B cell (primary cell): Measurements from ENCODE around the gene NME3. TPM values are rescaled to one million over a fixed set of nuclear protein-coding genes. Genes with fewer than 3 reads are reported as not detected.

Experiments
- ATAC-seq: fragments of 200-7000 bp; cut with Tn5 transposase; one replicate; pipeline ENCODE4 v1.10.0; 2021; ENCODE audit warnings: low read depth, mild to moderate bottlenecking, moderate number of reproducible peaks, moderate library complexity
- CTCF ChIA-PET: fragments of 350-600 bp; sonication (Branson Sonifier 250); formaldehyde crosslinking; loops from one replicate; lab custom pipeline; 2021; ENCODE audit warnings: antibody characterized with exemption, inconsistent platforms; lab: Charles Lee
- POLR2A ChIA-PET: fragments of 350-600 bp; sonication (Branson Sonifier 250); formaldehyde crosslinking; loops from one replicate; lab custom pipeline; 2021; ENCODE audit warnings: antibody characterized with exemption; lab: Charles Lee
- DNase-seq: peaks from one replicate; pipeline ENCODE4 v3.0.0; 2013
- H2AFZ ChIP-seq: 2 replicates; pipeline ENCODE4 v1.6.1; 2012; ENCODE audit warnings: mild to moderate bottlenecking, low read depth, low read length; ENCODE audit not compliant: insufficient read depth, poor library complexity, severe bottlenecking
- H3K27ac ChIP-seq, 2 donors: 1 replicate in 1 of 2; 2 replicates in 1 of 2; pipeline ENCODE4 v1.5.1; 2012 to 2013; ENCODE audit warnings: low read length in 2 of 2, mild to moderate bottlenecking in 2 of 2, moderate library complexity in 1 of 2
- H3K27me3 ChIP-seq, 4 experiments: fragments of 200-600 bp in 1 of 4; sonication (generic) in 1 of 4; replicated peaks in 1 of 4; 1 replicate in 2 of 4; 2 replicates in 2 of 4; pipeline versions ENCODE4 v1.6.1 to v1.7.0; 2013 to 2016; ENCODE audit warnings: low read length in 3 of 4, mild to moderate bottlenecking in 2 of 4, mixed read lengths in 1 of 4, moderate library complexity in 1 of 4; ENCODE audit not compliant: insufficient read depth in 4 of 4, control insufficient read depth in 3 of 4; ENCODE audit errors: control extremely low read depth in 1 of 4
- H3K36me3 ChIP-seq, 2 experiments: replicated peaks in 1 of 2; 1 replicate in 1 of 2; 2 replicates in 1 of 2; pipeline versions ENCODE4 v1.6.1 to v1.7.1; 2013; ENCODE audit warnings: low read length in 1 of 2; ENCODE audit not compliant: insufficient read depth in 2 of 2, control insufficient read depth in 1 of 2; ENCODE audit errors: control extremely low read depth in 1 of 2, extremely low read depth in 1 of 2
- H3K4me1 ChIP-seq, 2 donors: fragments of 200-600 bp in 1 of 2; sonication (generic) in 1 of 2; 1 replicate in 1 of 2; 2 replicates in 1 of 2; pipeline versions ENCODE4 v1.5.1 to v1.6.1; 2013 to 2017; ENCODE audit warnings: low read length in 2 of 2; ENCODE audit not compliant: control insufficient read depth in 2 of 2, insufficient read depth in 2 of 2
- H3K4me2 ChIP-seq: replicated peaks from 2 replicates; pipeline ENCODE3; 2012; ENCODE audit warnings: mild to moderate bottlenecking, low read depth, low read length; ENCODE audit not compliant: poor library complexity, severe bottlenecking
- H3K4me3 ChIP-seq, 5 experiments: fragments of 200-600 bp in 1 of 5; sonication (generic) in 1 of 5; 1 replicate in 3 of 5; 2 replicates in 2 of 5; pipeline versions ENCODE4 v1.5.1 to v1.7.0; 2011 to 2016; ENCODE audit warnings: low read length in 4 of 5, mild to moderate bottlenecking in 4 of 5, low read depth in 2 of 5, control low read depth in 1 of 5, moderate library complexity in 1 of 5; ENCODE audit not compliant: insufficient read depth in 1 of 5; ENCODE audit errors: control extremely low read depth in 1 of 5, extremely low read depth in 1 of 5
- H3K79me2 ChIP-seq: fragments of 200-600 bp; sonication (generic); one replicate; pipeline ENCODE4 v1.6.0; 2016; ENCODE audit warnings: low read length; ENCODE audit not compliant: control insufficient read depth, insufficient read depth
- H3K9ac ChIP-seq: fragments of 200-600 bp; sonication (generic); 2 replicates; pipeline ENCODE4 v1.6.1; 2017; ENCODE audit warnings: mild to moderate bottlenecking, low read length, moderate library complexity
- H3K9me3 ChIP-seq, 3 donors: one replicate each; pipeline versions ENCODE4 v1.6.1 to v1.7.1; 2013; ENCODE audit warnings: low read length in 2 of 3; ENCODE audit not compliant: control insufficient read depth in 2 of 3, insufficient read depth in 1 of 3; ENCODE audit errors: control extremely low read depth in 1 of 3
- H4K20me1 ChIP-seq: 2 replicates; pipeline ENCODE4 v1.6.0; 2012; ENCODE audit warnings: mild to moderate bottlenecking, low read length; ENCODE audit not compliant: insufficient read depth, control insufficient read depth, poor library complexity, severe bottlenecking
- H3K27ac Mint-ChIP-seq: one replicate; pipeline ENCODE4 v1.8.0; 2021; ENCODE audit warnings: mixed read lengths
- H3K27me3 Mint-ChIP-seq: one replicate; pipeline ENCODE4 v1.8.0; 2021; ENCODE audit warnings: mixed read lengths
- H3K4me1 Mint-ChIP-seq: one replicate; pipeline ENCODE4 v1.8.0; 2021; ENCODE audit warnings: mixed read lengths
- H3K4me3 Mint-ChIP-seq: one replicate; pipeline ENCODE4 v1.8.0; 2021; ENCODE audit warnings: mixed read lengths
- H3K9me3 Mint-ChIP-seq: one replicate; pipeline ENCODE4 v1.8.0; 2022; ENCODE audit warnings: mixed read lengths; ENCODE audit not compliant: insufficient read depth
- EZH2 ChIP-seq: IDR thresholded peaks from 2 replicates; pipeline ENCODE4 v1.6.1; 2012; ENCODE audit warnings: borderline replicate concordance, low read depth, mild to moderate bottlenecking, moderate library complexity, low read length; ENCODE audit not compliant: insufficient read depth, poor library complexity, severe bottlenecking
- WGBS: methylation state at CpG from one replicate; pipeline ENCODE4 v1.1.5; 2013; ENCODE audit warnings: missing lambda C conversion rate; ENCODE audit not compliant: insufficient coverage; 5-methylcytosine and 5-hydroxymethylcytosine counted together
- intact Hi-C: fragments of 100-400 bp; cut with micrococcal nuclease; formaldehyde crosslinking; loops from one replicate; pipeline ENCODE4 v1.10.0; 2022
- polyA plus RNA-seq: library from polyadenylated mRNA; depleted of rRNA; stranded (reverse); fragments of >200 nt; gene quantifications from 2 replicates; pipeline ENCODE4 v1.2.3, GENCODE V29; 2012
- total RNA-seq, 2 donors: library from RNA; stranded (reverse); fragments of 120-200 nt in 1 of 2; gene quantifications; 1 replicate in 1 of 2; 2 replicates in 1 of 2; pipeline versions ENCODE4 v1.2.3 to v1.2.4, GENCODE V29; 2013 to 2022
- TF ChIP-seq, protein P1 (sequence below): fragments of 200-600 bp; IDR thresholded peaks from one replicate; pipeline ENCODE4 v1.8.0; 2022; ENCODE audit warnings: antibody characterized with exemption, mild to moderate bottlenecking

NME3 gene
- total and polyA plus RNA-seq, 2 donors (not counting 1 experiment from before 2014, with no cell fraction given): 63.2 to 150 TPM

DNA sequence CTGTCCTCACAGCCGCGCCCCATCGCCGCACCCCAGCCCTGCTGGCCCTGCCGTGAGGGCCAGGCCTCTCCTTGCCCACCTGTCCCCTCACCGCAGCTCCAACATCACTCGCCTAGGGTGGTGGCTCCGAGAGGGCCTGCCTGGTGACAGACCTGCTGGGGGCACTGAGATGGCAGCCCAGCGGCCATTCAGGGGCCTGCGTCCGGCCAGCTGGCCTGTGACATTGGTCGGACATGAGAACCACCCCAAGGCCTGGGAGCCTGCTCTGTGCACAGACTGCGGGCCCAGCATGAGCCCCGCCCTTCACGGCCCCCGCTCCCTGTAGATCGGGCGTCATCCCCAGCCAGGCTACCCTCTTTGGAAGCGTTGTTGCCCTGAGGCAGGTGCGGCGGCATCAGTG lies 11.8 kb downstream of the NME3 start:
- H3K9ac ChIP-seq: no peak overlapping the region
- no peak overlapping the region for H3K27ac Mint-ChIP-seq
- TF ChIP-seq, protein P1, sequence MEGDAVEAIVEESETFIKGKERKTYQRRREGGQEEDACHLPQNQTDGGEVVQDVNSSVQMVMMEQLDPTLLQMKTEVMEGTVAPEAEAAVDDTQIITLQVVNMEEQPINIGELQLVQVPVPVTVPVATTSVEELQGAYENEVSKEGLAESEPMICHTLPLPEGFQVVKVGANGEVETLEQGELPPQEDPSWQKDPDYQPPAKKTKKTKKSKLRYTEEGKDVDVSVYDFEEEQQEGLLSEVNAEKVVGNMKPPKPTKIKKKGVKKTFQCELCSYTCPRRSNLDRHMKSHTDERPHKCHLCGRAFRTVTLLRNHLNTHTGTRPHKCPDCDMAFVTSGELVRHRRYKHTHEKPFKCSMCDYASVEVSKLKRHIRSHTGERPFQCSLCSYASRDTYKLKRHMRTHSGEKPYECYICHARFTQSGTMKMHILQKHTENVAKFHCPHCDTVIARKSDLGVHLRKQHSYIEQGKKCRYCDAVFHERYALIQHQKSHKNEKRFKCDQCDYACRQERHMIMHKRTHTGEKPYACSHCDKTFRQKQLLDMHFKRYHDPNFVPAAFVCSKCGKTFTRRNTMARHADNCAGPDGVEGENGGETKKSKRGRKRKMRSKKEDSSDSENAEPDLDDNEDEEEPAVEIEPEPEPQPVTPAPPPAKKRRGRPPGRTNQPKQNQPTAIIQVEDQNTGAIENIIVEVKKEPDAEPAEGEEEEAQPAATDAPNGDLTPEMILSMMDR: no peak
- TF ChIP-seq EZH2: no peak
- H4K20me1 ChIP-seq: peaks cover 8% of the 10 kb centered on the region
- H3K4me3 Mint-ChIP-seq: no peak overlapping the region
- intact Hi-C loops: no loop called here
- H3K27ac ChIP-seq: no peak overlapping the region
- ChIA-PET CTCF (no interaction called here), POLR2A (interaction anchor here (1.2 kb wide), 1 partner anchor 8 kb away, joined by 3 read pairs; no protein-coding TSS in a partner anchor)
- ATAC-seq (no peak), DNase-seq (no peak)
- H3K4me1 Mint-ChIP-seq: no peaks in the 10 kb centered on the region
- H3K79me2 ChIP-seq: no peaks in the 10 kb centered on the region
- H2AFZ ChIP-seq: no peak overlapping the region
- no peaks in the 10 kb centered on the region for H3K27me3 Mint-ChIP-seq
- H3K4me2 ChIP-seq: no peak overlapping the region
- no peaks in the 10 kb centered on the region for H3K27me3 ChIP-seq
- no peaks in the 10 kb centered on the region for H3K4me1 ChIP-seq
- H3K36me3 ChIP-seq: peaks cover 0 to 58% of the 10 kb centered on the region in 2 experiments
- no peak overlapping the region for H3K4me3 ChIP-seq
- H3K9me3 ChIP-seq: peaks cover 0 to 4% (median 0%) of the 10 kb centered on the region in 3 donors
- H3K9me3 Mint-ChIP-seq: no peaks in the 10 kb centered on the region
- 98% methylated on average over 21 of the region's 21 CpGs for WGBS

DNA sequence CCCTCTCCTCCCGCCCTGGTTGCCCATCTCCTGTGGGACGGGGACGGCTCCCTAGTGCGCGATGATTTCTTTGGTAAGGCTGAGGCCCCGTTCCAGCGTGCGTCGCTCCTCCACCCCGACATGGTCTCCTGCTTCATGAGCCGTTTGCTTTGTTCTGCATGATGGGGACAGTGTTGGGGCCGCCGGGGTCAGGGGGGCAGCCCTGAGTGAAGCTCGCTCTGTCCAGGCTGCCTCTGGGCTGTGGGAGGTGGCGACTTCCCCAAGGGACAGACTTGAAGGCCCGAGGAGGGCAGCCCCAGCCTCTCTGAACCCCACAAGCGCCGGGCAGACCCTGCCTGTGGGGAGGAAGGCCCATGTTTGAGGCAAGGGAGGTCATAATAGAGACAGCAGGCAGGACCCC lies 12.4 kb downstream of the NME3 start:
- Histone ChIP-seq H3K79me2 (no peaks in the 10 kb centered on the region), H3K9ac (no peak overlapping the region), H3K4me2 (no peak overlapping the region), H3K36me3 (peaks cover 0 to 55% of the 10 kb centered on the region in 2 experiments), H3K4me1 (no peaks in the 10 kb centered on the region), H3K27me3 (no peaks in the 10 kb centered on the region), H3K27ac (no peak overlapping the region), H3K9me3 (peaks cover 0 to 1% (median 0%) of the 10 kb centered on the region in 3 donors), H2AFZ (no peak overlapping the region), H3K4me3 (no peak overlapping the region), H4K20me1 (peaks cover 8% of the 10 kb centered on the region)
- Mint-ChIP-seq H3K27me3 (no peaks in the 10 kb centered on the region), H3K27ac (no peak overlapping the region), H3K4me3 (no peak overlapping the region), H3K4me1 (no peaks in the 10 kb centered on the region), H3K9me3 (no peaks in the 10 kb centered on the region)
- CTCF ChIA-PET: no interaction called here
- WGBS: 96% methylated on average over 13 of the region's 18 CpGs
- intact Hi-C loops: no loop called here
- no peak for DNase-seq
- ATAC-seq: no peak
- TF ChIP-seq, protein P1: no peak
- no peak for TF ChIP-seq EZH2
- POLR2A ChIA-PET: interaction anchor here (1.2 kb wide), 1 partner anchor 9 kb away, joined by 3 read pairs; no protein-coding TSS in a partner anchor
